ENCODE results near the gene TOM1L2. TPM values are rescaled to one million over a fixed set of nuclear protein-coding genes. Genes with fewer than 3 reads are reported as not detected.
"Not testable (repeated sequence)": the region's sequence is repeated elsewhere in the genome, so short reads cannot be mapped to it uniquely, and the experiment has no call there.

Gene TOM1L2
- total RNA-seq, 1 experiment from 2014 or later: 40.7 TPM

GRCh38 chr17:17943281-17943984 lies 28.8 kb downstream of the TOM1L2 start:
- no peak for DNase-seq (ENCODE audit: low spot score)

GRCh38 chr17:17942846-17943245 lies 29.4 kb downstream of the TOM1L2 start:
- DNase-seq (ENCODE audit: low spot score): peak; percentile 55

GRCh38 chr17:17941015-17941414 lies 31.2 kb downstream of the TOM1L2 start:
- peak; percentile 33 for DNase-seq (ENCODE audit: low spot score)

GRCh38 chr17:17940441-17940911 lies 31.7 kb downstream of the TOM1L2 start:
- DNase-seq (ENCODE audit: low spot score): peak; percentile 71

GRCh38 chr17:17939941-17940340 lies 32.3 kb downstream of the TOM1L2 start:
- not testable (repeated sequence) for DNase-seq (ENCODE audit: low spot score)

- no peak for DNase-seq (ENCODE audit: low spot score)
These were observed 33.7 kb downstream of the TOM1L2 start for GRCh38 chr17:17938388-17939107.

- DNase-seq (ENCODE audit: low spot score): no peak
These were observed 34.2 kb downstream of the TOM1L2 start for GRCh38 chr17:17937958-17938357.

- no peak for DNase-seq (ENCODE audit: low spot score)
These were observed 34.9 kb downstream of the TOM1L2 start for GRCh38 chr17:17937201-17937853.

- peak; percentile 90 for DNase-seq (ENCODE audit: low spot score)
These were observed 36.6 kb downstream of the TOM1L2 start for GRCh38 chr17:17935321-17936271.

GRCh38 chr17:17934806-17935205 lies 37.4 kb downstream of the TOM1L2 start:
- DNase-seq (ENCODE audit: low spot score): no peak

- DNase-seq (ENCODE audit: low spot score): no peak
These were observed 38.0 kb downstream of the TOM1L2 start for GRCh38 chr17:17934214-17934613.

GRCh38 chr17:17933775-17934174 lies 38.4 kb downstream of the TOM1L2 start:
- DNase-seq (ENCODE audit: low spot score): peak; percentile 51

GRCh38 chr17:17931159-17931558 lies 41.0 kb downstream of the TOM1L2 start:
- no peak for DNase-seq (ENCODE audit: low spot score)

- DNase-seq (ENCODE audit: low spot score): no peak
These were observed 41.5 kb downstream of the TOM1L2 start for GRCh38 chr17:17930674-17931073.

GRCh38 chr17:17929655-17930380 lies 42.4 kb downstream of the TOM1L2 start:
- DNase-seq (ENCODE audit: low spot score): no peak

- DNase-seq (ENCODE audit: low spot score): no peak
These were observed 43.6 kb downstream of the TOM1L2 start for GRCh38 chr17:17928398-17929287.

GRCh38 chr17:17926840-17927449 lies 45.3 kb downstream of the TOM1L2 start:
- no peak for DNase-seq (ENCODE audit: low spot score)

GRCh38 chr17:17926036-17926435 lies 46.2 kb downstream of the TOM1L2 start:
- DNase-seq (ENCODE audit: low spot score): no peak

GRCh38 chr17:17924857-17925250 lies 47.3 kb downstream of the TOM1L2 start:
- DNase-seq (ENCODE audit: low spot score): no peak
